ENCODE measurements around the gene DNM2. TPM values are rescaled to one million over a fixed set of nuclear protein-coding genes. Genes with fewer than 3 reads are reported as not detected.

The DNM2 gene
- total RNA-seq, 1 donor from 2014 or later, result 227 TPM

GRCh38 chr19:10828981-10829821, 111.3 kb downstream of the DNM2 start:
- no peak for DNase-seq
- no peaks in the 10 kb centered on the region for H3K4me1 Mint-ChIP-seq (ENCODE audit: low read depth, unreplicated experiment)
- H3K27ac Mint-ChIP-seq (ENCODE audit: unreplicated experiment), result no peak overlapping the region
- H3K4me3 Mint-ChIP-seq (ENCODE audit: unreplicated experiment), result no peak overlapping the region
- peaks cover 10% of the 10 kb centered on the region for H3K9me3 Mint-ChIP-seq (ENCODE audit: unreplicated experiment)
- no peak for TF ChIP-seq CTCF (IDR thresholded peaks at IDR 0.05; ENCODE audit: partially characterized antibody, unreplicated experiment)
- H3K27me3 Mint-ChIP-seq (ENCODE audit: unreplicated experiment), result peaks cover 3% of the 10 kb centered on the region
- H3K36me3 Mint-ChIP-seq (ENCODE audit: unreplicated experiment), result no peaks in the 10 kb centered on the region

GRCh38 chr19:10829967-10830366, 112.1 kb downstream of the DNM2 start:
- DNase-seq, result no peak
- H3K36me3 Mint-ChIP-seq (ENCODE audit: unreplicated experiment), result no peaks in the 10 kb centered on the region
- no peaks in the 10 kb centered on the region for H3K4me1 Mint-ChIP-seq (ENCODE audit: low read depth, unreplicated experiment)
- no peak overlapping the region for H3K4me3 Mint-ChIP-seq (ENCODE audit: unreplicated experiment)
- peaks cover 10% of the 10 kb centered on the region for H3K9me3 Mint-ChIP-seq (ENCODE audit: unreplicated experiment)
- H3K27ac Mint-ChIP-seq (ENCODE audit: unreplicated experiment), result no peak overlapping the region
- peaks cover 3% of the 10 kb centered on the region for H3K27me3 Mint-ChIP-seq (ENCODE audit: unreplicated experiment)
- no peak for TF ChIP-seq CTCF (IDR thresholded peaks at IDR 0.05; ENCODE audit: partially characterized antibody, unreplicated experiment)

- no peaks in the 10 kb centered on the region for H3K36me3 Mint-ChIP-seq (ENCODE audit: unreplicated experiment)
- no peaks in the 10 kb centered on the region for H3K4me1 Mint-ChIP-seq (ENCODE audit: low read depth, unreplicated experiment)
- no peak for DNase-seq
- TF ChIP-seq CTCF (IDR thresholded peaks at IDR 0.05; ENCODE audit: partially characterized antibody, unreplicated experiment), result no peak
- H3K27me3 Mint-ChIP-seq (ENCODE audit: unreplicated experiment), result peaks cover 3% of the 10 kb centered on the region
- no peak overlapping the region for H3K27ac Mint-ChIP-seq (ENCODE audit: unreplicated experiment)
- peaks cover 10% of the 10 kb centered on the region for H3K9me3 Mint-ChIP-seq (ENCODE audit: unreplicated experiment)
- no peak overlapping the region for H3K4me3 Mint-ChIP-seq (ENCODE audit: unreplicated experiment)
Observed at GRCh38 chr19:10830370-10830769, 112.5 kb downstream of the DNM2 start.

GRCh38 chr19:10830931-10831779, 113.3 kb downstream of the DNM2 start:
- DNase-seq, result no peak
- no peak for TF ChIP-seq CTCF (IDR thresholded peaks at IDR 0.05; ENCODE audit: partially characterized antibody, unreplicated experiment)
- Mint-ChIP-seq H3K4me3 (ENCODE audit: unreplicated experiment) (no peak overlapping the region), H3K36me3 (ENCODE audit: unreplicated experiment) (no peaks in the 10 kb centered on the region), H3K4me1 (ENCODE audit: low read depth, unreplicated experiment) (peaks cover under 1% of the 10 kb centered on the region), H3K27ac (ENCODE audit: unreplicated experiment) (no peak overlapping the region), H3K9me3 (ENCODE audit: unreplicated experiment) (peaks cover 9% of the 10 kb centered on the region), H3K27me3 (ENCODE audit: unreplicated experiment) (peaks cover 5% of the 10 kb centered on the region)
